Activated B cell treated with CpG ODN at 0.5 μM for 24 hours (primary cell): ENCODE results near the gene C5orf15. TPM values are rescaled to one million over a fixed set of nuclear protein-coding genes. Genes with fewer than 3 reads are reported as not detected.
A peak's percentile ranks its signal among the peaks of the same experiment; 100 is the strongest.

Experiments used
- ATAC-seq: fragments of 200-7000 bp; cut with Tn5 transposase; one replicate; pipeline ENCODE4 v1.10.0; 2021; ENCODE audit warnings: low read depth, mild to moderate bottlenecking, moderate library complexity
- CTCF ChIA-PET: fragments of 350-600 bp; sonication (Branson Sonifier 250); formaldehyde crosslinking; loops from one replicate; lab custom pipeline; 2021; ENCODE audit warnings: antibody characterized with exemption; lab: Charles Lee
- POLR2A ChIA-PET: fragments of 350-600 bp; sonication (Branson Sonifier 250); formaldehyde crosslinking; loops from one replicate; lab custom pipeline; 2021; ENCODE audit warnings: antibody characterized with exemption; lab: Charles Lee
- DNase-seq: peaks from one replicate; pipeline ENCODE4 v3.0.0; 2022
- H3K27ac Mint-ChIP-seq: one replicate; pipeline ENCODE4 v1.8.0; 2020; ENCODE audit warnings: mixed read lengths
- H3K27me3 Mint-ChIP-seq: one replicate; pipeline ENCODE4 v1.8.0; 2021; ENCODE audit warnings: mixed read lengths
- H3K36me3 Mint-ChIP-seq: one replicate; pipeline ENCODE4 v1.8.0; 2021; ENCODE audit warnings: low read depth, mixed read lengths
- H3K4me1 Mint-ChIP-seq: one replicate; pipeline ENCODE4 v1.8.0; 2021; ENCODE audit warnings: mixed read lengths
- H3K4me3 Mint-ChIP-seq: one replicate; pipeline ENCODE4 v1.8.0; 2020; ENCODE audit warnings: mild to moderate bottlenecking, mixed read lengths
- H3K9me3 Mint-ChIP-seq: one replicate; pipeline ENCODE4 v1.8.0; 2020; ENCODE audit warnings: mixed read lengths
- intact Hi-C: fragments of 100-400 bp; cut with micrococcal nuclease; formaldehyde crosslinking; loops from one replicate; pipeline ENCODE4 v1.15.1; 2024
- total RNA-seq: library from RNA; stranded (reverse); gene quantifications from 2 replicates; pipeline ENCODE4 v1.2.3, GENCODE V29; 2022
- TF ChIP-seq, protein P1 (sequence below): fragments of 200-600 bp; IDR thresholded peaks from one replicate; pipeline ENCODE4 v1.8.0; 2022; ENCODE audit warnings: antibody characterized with exemption, mild to moderate bottlenecking

The C5orf15 gene
- total RNA-seq, 1 donor from 2014 or later = 25.7 TPM

DNA sequence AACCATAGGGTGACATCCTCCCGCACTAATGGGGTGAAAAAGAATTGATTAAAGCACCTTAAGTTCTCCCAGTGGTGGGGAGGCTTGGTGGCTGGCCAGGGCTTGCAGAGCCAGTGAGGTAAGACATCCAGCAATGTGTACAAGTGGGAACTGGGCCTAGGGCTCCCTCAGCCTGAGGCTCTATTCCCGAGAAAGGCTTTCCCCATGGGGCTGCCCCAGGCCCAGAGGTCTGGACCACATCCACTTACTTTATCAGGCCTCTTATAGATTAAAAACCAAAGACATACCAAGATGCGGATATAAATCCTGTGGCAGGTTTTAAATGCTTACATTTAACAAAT is 35.3 kb downstream of the C5orf15 start:
- Mint-ChIP-seq H3K4me3 (peak overlapping the region; percentile 50), H3K4me1 (peaks cover 98% of the 10 kb centered on the region), H3K9me3 (no peaks in the 10 kb centered on the region), H3K27me3 (no peaks in the 10 kb centered on the region), H3K27ac (peak overlapping the region; percentile 95), H3K36me3 (no peaks in the 10 kb centered on the region)
- CTCF ChIA-PET = interaction anchor here (0.8 to 1.6 kb wide), 2 partner anchors 36 to 64 kb away, joined by 4 read pairs; no protein-coding TSS in a partner anchor
- intact Hi-C loops = loop anchor here (5.0 to 10.0 kb wide), 2 partner anchors 169 to 1508 kb away; no protein-coding TSS in a partner anchor
- POLR2A ChIA-PET = no interaction called here
- no peak for DNase-seq
- TF ChIP-seq, protein P1, sequence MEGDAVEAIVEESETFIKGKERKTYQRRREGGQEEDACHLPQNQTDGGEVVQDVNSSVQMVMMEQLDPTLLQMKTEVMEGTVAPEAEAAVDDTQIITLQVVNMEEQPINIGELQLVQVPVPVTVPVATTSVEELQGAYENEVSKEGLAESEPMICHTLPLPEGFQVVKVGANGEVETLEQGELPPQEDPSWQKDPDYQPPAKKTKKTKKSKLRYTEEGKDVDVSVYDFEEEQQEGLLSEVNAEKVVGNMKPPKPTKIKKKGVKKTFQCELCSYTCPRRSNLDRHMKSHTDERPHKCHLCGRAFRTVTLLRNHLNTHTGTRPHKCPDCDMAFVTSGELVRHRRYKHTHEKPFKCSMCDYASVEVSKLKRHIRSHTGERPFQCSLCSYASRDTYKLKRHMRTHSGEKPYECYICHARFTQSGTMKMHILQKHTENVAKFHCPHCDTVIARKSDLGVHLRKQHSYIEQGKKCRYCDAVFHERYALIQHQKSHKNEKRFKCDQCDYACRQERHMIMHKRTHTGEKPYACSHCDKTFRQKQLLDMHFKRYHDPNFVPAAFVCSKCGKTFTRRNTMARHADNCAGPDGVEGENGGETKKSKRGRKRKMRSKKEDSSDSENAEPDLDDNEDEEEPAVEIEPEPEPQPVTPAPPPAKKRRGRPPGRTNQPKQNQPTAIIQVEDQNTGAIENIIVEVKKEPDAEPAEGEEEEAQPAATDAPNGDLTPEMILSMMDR = no peak
- no peak for ATAC-seq

DNA sequence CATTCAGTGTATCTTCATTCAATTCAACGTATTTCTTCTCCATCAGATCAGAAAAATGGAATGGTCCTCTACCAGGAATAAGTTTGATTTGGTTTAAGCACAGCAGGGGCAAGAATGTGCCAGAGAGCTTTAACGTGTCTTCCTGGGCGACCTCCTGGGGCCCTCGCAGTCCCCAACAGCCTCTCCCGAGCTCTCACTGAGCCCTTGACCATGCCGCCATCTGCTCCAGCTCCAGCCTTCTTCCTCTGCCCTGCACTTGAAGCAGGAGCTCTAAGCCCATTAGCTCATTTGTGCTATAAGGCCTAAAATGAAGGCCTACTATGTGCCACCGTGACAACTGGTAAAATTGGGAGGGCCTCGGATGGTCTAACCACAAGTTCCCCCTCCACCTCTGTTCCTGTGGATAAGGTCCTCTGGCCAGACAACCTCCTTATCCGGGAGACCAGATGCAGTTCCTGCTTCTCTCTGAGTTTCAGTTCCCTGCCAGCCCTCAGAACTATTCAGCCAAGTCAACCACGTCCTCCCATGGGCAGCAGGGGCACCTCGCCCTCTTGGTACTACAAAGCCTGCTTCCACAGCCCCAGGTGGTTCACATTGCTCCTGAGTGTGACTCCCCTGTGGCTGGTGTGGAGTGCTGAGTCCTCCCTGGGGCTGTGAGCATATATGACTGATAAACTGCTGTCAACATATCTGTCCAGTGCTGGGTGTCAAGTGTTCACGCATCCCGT is 35.8 kb downstream of the C5orf15 start:
- ChIA-PET POLR2A (interaction anchor here (0.6 to 1.2 kb wide), 2 partner anchors 24 to 54 kb away, joined by 3 read pairs; no protein-coding TSS in a partner anchor), CTCF (interaction anchor here (0.8 to 1.6 kb wide), 2 partner anchors 37 to 63 kb away, joined by 4 read pairs; no protein-coding TSS in a partner anchor)
- ATAC-seq = peak; percentile 68
- Mint-ChIP-seq H3K9me3 (no peaks in the 10 kb centered on the region), H3K36me3 (no peaks in the 10 kb centered on the region), H3K27me3 (no peaks in the 10 kb centered on the region), H3K4me1 (peaks cover 98% of the 10 kb centered on the region), H3K27ac (peak overlapping the region; percentile 95), H3K4me3 (peak overlapping the region; percentile 50)
- TF ChIP-seq, protein P1 = no peak
- intact Hi-C loops = loop anchor here (1.0 to 10.0 kb wide), 3 partner anchors 36 to 1508 kb away; partner anchors contain the start of gene C5orf15
- DNase-seq = peak; percentile 61

DNA sequence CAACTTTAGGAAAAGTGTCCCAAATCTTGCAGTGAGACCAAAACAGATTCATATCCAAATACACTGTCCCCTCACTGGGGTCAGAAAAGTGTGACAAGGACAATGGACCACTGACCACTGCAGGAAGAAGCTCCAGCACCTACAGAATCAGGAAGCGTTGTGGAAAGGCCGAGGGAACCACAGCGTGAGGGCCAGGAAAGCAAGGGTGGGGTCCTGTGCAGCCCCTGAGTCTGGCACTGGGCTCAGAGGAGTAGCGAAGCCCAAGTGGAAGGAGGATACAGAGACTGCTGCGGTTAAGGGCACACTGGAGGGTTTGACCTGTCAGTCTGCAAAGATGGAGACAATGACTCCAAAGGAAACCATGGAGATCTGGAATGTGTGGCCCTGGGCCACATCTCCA is 36.9 kb downstream of the C5orf15 start:
- Mint-ChIP-seq H3K27ac (peak overlapping the region; percentile 81), H3K4me1 (peaks cover 96% of the 10 kb centered on the region), H3K9me3 (no peaks in the 10 kb centered on the region), H3K36me3 (no peaks in the 10 kb centered on the region), H3K27me3 (no peaks in the 10 kb centered on the region), H3K4me3 (no peak overlapping the region)
- DNase-seq = no peak
- ChIA-PET CTCF (interaction anchor here (1.6 kb wide), 1 partner anchor 38 kb away, joined by 4 read pairs; no protein-coding TSS in a partner anchor), POLR2A (interaction anchor here (1.2 kb wide), 1 partner anchor 26 kb away, joined by 3 read pairs; no protein-coding TSS in a partner anchor)
- TF ChIP-seq, protein P1 = no peak
- intact Hi-C loops = loop anchor here (2.0 to 10.0 kb wide), 3 partner anchors 15 to 1507 kb away; no protein-coding TSS in a partner anchor
- ATAC-seq = no peak

DNA sequence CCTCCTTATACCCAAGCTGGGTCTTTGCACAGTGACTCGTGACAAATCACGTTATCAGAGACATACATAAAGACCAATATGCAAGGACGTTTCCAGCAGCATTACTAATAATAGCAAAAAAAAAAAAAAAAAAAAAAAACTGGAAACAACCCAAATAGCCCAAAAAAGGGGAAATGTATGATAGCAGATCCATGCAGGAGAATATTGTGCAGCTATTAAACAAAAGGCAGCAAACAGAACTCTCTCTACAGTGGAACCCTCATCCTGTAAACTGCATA is 37.7 kb downstream of the C5orf15 start:
- Mint-ChIP-seq H3K36me3 (no peaks in the 10 kb centered on the region), H3K27me3 (no peaks in the 10 kb centered on the region), H3K4me1 (peaks cover 89% of the 10 kb centered on the region), H3K4me3 (peak overlapping the region; percentile 72), H3K9me3 (no peaks in the 10 kb centered on the region), H3K27ac (peak overlapping the region; percentile 96)
- ATAC-seq (no peak), DNase-seq (no peak)
- CTCF ChIA-PET = interaction anchor here (1.2 kb wide), 1 partner anchor 8 kb away, joined by 3 read pairs; no protein-coding TSS in a partner anchor
- intact Hi-C loops = loop anchor here (1.0 to 10.0 kb wide), 4 partner anchors 8 to 1506 kb away; no protein-coding TSS in a partner anchor
- TF ChIP-seq, protein P1 = no peak
- POLR2A ChIA-PET = interaction anchor here (0.7 to 2.9 kb wide), 6 partner anchors 8 to 1496 kb away, joined by 3 to 27 read pairs (median 7); no protein-coding TSS in a partner anchor
